Activated CD8-positive, alpha-beta memory T cell treated with anti-CD3 and anti-CD28 coated beads, Interleukin-2, amount 10 ng/mL, durations not matched to agents 7 days and 5 days (primary cell): ENCODE results near the gene NDFIP2. TPM values are rescaled to one million over a fixed set of nuclear protein-coding genes. Genes with fewer than 3 reads are reported as not detected.

Experiments used
- ATAC-seq: fragments of 150-1000 bp; cut with Tn5 transposase; one replicate; pipeline ENCODE4 v1.10.0; 2021; ENCODE audit warnings: moderate library complexity
- CTCF ChIA-PET: fragments of 350-600 bp; sonication (Branson Sonifier 250); formaldehyde crosslinking; loops from one replicate; lab custom pipeline; 2021; ENCODE audit warnings: antibody characterized with exemption; lab: Charles Lee
- DNase-seq: peaks from one replicate; pipeline ENCODE4 v3.0.0-alpha.2; 2020
- H3K27ac Mint-ChIP-seq: one replicate; pipeline ENCODE4 v1.8.0; 2021; ENCODE audit warnings: mild to moderate bottlenecking, mixed read lengths
- H3K27me3 Mint-ChIP-seq: one replicate; pipeline ENCODE4 v1.8.0; 2021; ENCODE audit warnings: mixed read lengths
- H3K36me3 Mint-ChIP-seq: one replicate; pipeline ENCODE4 v1.8.0; 2021; ENCODE audit warnings: mild to moderate bottlenecking, mixed read lengths
- H3K4me1 Mint-ChIP-seq: one replicate; pipeline ENCODE4 v1.8.0; 2021; ENCODE audit warnings: mixed read lengths
- H3K4me3 Mint-ChIP-seq: one replicate; pipeline ENCODE4 v1.8.0; 2021; ENCODE audit warnings: mild to moderate bottlenecking, moderate library complexity, mixed read lengths
- H3K9me3 Mint-ChIP-seq: one replicate; pipeline ENCODE4 v1.8.0; 2022; ENCODE audit warnings: low read depth, mixed read lengths
- total RNA-seq, 2 experiments: library from RNA; stranded (reverse); gene quantifications; one replicate each; pipeline ENCODE4 v1.2.3, GENCODE V29; 2021

The NDFIP2 gene
- total RNA-seq, 2 experiments from 2014 or later: 50.8 to 124 TPM

- ATAC-seq (no peak), DNase-seq (no peak)
- Mint-ChIP-seq H3K4me1 (peaks cover 42% of the 10 kb centered on the region), H3K9me3 (no peaks in the 10 kb centered on the region), H3K27ac (no peak overlapping the region), H3K36me3 (peaks cover 41% of the 10 kb centered on the region), H3K4me3 (no peak overlapping the region), H3K27me3 (no peaks in the 10 kb centered on the region)
- CTCF ChIA-PET: interaction anchor here (2.0 kb wide), 1 partner anchor 11 kb away, joined by 4 read pairs; no protein-coding TSS in a partner anchor
Measured at GRCh38 chr13:79530270-79530669, 49.3 kb downstream of the NDFIP2 start.

GRCh38 chr13:79531542-79532254, 50.7 kb downstream of the NDFIP2 start:
- Mint-ChIP-seq H3K4me3 (peak overlapping the region; percentile 10), H3K27ac (no peak overlapping the region), H3K4me1 (peaks cover 46% of the 10 kb centered on the region), H3K9me3 (no peaks in the 10 kb centered on the region), H3K27me3 (no peaks in the 10 kb centered on the region), H3K36me3 (peaks cover 48% of the 10 kb centered on the region)
- CTCF ChIA-PET: interaction anchor here (0.9 to 1.2 kb wide), 4 partner anchors 9 to 108 kb away, joined by 3 to 4 read pairs (median 3); no protein-coding TSS in a partner anchor
- DNase-seq: no peak
- no peak for ATAC-seq

GRCh38 chr13:79532576-79532975, 51.6 kb downstream of the NDFIP2 start:
- H3K9me3 Mint-ChIP-seq: no peaks in the 10 kb centered on the region
- no peak for DNase-seq
- ATAC-seq: no peak
- CTCF ChIA-PET: interaction anchor here (1.2 kb wide), 1 partner anchor 109 kb away, joined by 4 read pairs; no protein-coding TSS in a partner anchor
- H3K4me3 Mint-ChIP-seq: no peak overlapping the region
- no peak overlapping the region for H3K27ac Mint-ChIP-seq
- peaks cover 52% of the 10 kb centered on the region for H3K36me3 Mint-ChIP-seq
- no peaks in the 10 kb centered on the region for H3K27me3 Mint-ChIP-seq
- H3K4me1 Mint-ChIP-seq: peaks cover 46% of the 10 kb centered on the region

GRCh38 chr13:79533781-79534400, 52.9 kb downstream of the NDFIP2 start:
- Mint-ChIP-seq H3K36me3 (peaks cover 55% of the 10 kb centered on the region), H3K4me3 (no peak overlapping the region), H3K27ac (no peak overlapping the region), H3K4me1 (peaks cover 45% of the 10 kb centered on the region), H3K9me3 (no peaks in the 10 kb centered on the region), H3K27me3 (no peaks in the 10 kb centered on the region)
- CTCF ChIA-PET: interaction anchor here (1.2 to 2.3 kb wide), 2 partner anchors 110 kb away, joined by 4 to 25 read pairs; no protein-coding TSS in a partner anchor
- ATAC-seq: no peak
- no peak for DNase-seq

- peaks cover 54% of the 10 kb centered on the region for H3K36me3 Mint-ChIP-seq
- CTCF ChIA-PET: interaction anchor here (1.4 to 2.3 kb wide), 3 partner anchors 9 to 111 kb away, joined by 3 to 25 read pairs (median 5); no protein-coding TSS in a partner anchor
Measured at GRCh38 chr13:79534596-79534995, 53.6 kb downstream of the NDFIP2 start.

DNA sequence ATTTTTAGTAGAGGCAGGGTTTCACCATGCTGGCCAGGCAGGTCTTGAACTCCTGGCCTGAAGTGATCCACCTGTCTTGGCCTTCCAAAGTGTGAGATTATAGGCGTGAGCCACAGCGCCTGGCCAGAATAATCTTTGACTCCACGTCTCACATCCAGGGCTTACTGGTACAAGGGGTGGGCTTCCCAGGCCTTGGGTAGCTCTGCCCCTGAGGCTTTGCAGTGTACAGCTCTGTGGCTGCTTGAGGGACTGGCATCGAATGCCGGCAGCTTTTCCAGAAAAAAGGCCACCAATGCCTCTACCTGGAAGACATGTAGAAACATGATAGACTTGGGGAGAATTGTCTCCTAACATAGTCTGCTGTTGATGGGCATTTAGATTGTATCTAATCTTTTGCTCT, 57.8 kb downstream of the NDFIP2 start:
- H3K4me1 Mint-ChIP-seq: peaks cover 22% of the 10 kb centered on the region
- peaks cover 45% of the 10 kb centered on the region for H3K36me3 Mint-ChIP-seq
- H3K27ac Mint-ChIP-seq: no peak overlapping the region
- ATAC-seq (no peak), DNase-seq (no peak)
- no peaks in the 10 kb centered on the region for H3K9me3 Mint-ChIP-seq
- CTCF ChIA-PET: interaction anchor here (0.8 to 5.5 kb wide), 2 partner anchors 53 to 113 kb away, joined by 3 to 129 read pairs; no protein-coding TSS in a partner anchor
- H3K4me3 Mint-ChIP-seq: no peak overlapping the region
- H3K27me3 Mint-ChIP-seq: no peaks in the 10 kb centered on the region

More at GRCh38 chr13:79534596-79534995, 53.6 kb downstream of the NDFIP2 start:
- Mint-ChIP-seq H3K9me3 (no peaks in the 10 kb centered on the region), H3K4me3 (no peak overlapping the region), H3K4me1 (peaks cover 43% of the 10 kb centered on the region), H3K27ac (no peak overlapping the region), H3K27me3 (no peaks in the 10 kb centered on the region)
- DNase-seq (no peak), ATAC-seq (no peak)

DNA sequence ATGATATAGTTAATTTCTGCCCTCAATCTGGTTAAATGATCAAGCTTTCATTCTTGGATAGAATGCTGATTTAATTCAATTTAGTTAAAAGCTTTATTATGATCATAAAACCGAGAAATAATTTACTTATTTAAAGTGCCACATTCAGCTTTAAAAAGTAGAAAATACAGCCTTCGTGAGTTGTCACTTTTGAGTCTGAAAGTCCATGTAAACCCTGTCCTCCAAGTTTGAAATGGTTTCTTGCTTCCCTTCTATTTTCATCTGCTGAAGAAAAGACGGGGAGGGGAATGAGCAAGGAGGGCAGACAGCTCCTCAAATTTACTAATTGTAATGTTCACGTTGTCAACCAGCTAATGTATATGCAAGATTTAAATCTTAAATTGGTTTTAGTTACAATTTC, 59.5 kb downstream of the NDFIP2 start:
- no peak overlapping the region for H3K27ac Mint-ChIP-seq
- no peaks in the 10 kb centered on the region for H3K27me3 Mint-ChIP-seq
- DNase-seq (no peak), ATAC-seq (no peak)
- no peak overlapping the region for H3K4me3 Mint-ChIP-seq
- no peaks in the 10 kb centered on the region for H3K9me3 Mint-ChIP-seq
- peaks cover 11% of the 10 kb centered on the region for H3K4me1 Mint-ChIP-seq
- peaks cover 30% of the 10 kb centered on the region for H3K36me3 Mint-ChIP-seq
- CTCF ChIA-PET: interaction anchor here (1.1 to 5.5 kb wide), 14 partner anchors 9 to 165 kb away, joined by 3 to 129 read pairs (median 4); partner anchors contain the start of gene NDFIP2

DNA sequence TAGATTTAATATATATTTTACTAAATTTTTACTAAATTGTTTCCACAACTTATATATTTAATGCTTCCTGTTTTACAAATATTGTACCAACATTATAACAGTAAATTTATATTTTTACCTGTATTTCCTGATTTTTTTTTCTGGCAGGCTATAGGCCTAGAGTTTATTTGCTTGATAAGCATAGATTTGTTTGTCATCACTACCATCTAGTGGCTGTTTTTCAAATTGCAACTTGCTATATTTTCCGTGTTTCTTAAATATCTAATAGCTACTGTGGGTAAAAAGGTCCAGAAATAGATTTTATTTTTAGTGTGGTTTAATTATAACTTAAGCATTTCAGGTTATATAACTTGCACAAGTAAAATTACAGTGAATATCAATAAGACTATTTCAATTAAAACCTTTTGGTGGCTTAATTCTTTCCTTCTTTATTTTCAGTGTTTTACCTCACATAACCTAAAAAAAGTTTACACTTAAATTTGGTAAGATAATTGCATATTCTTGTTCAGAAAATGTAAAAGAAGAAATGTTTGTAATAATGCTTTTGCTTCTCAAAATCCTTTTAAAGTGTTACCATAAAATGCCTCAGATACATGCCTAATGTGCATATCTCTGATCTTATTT, 60.6 kb downstream of the NDFIP2 start:
- Mint-ChIP-seq H3K9me3 (no peaks in the 10 kb centered on the region), H3K4me3 (no peak overlapping the region), H3K36me3 (peaks cover 29% of the 10 kb centered on the region), H3K4me1 (peaks cover 9% of the 10 kb centered on the region), H3K27ac (no peak overlapping the region), H3K27me3 (no peaks in the 10 kb centered on the region)
- DNase-seq (no peak), ATAC-seq (peak; percentile 45)
- CTCF ChIA-PET: interaction anchor here (0.6 to 5.5 kb wide), 18 partner anchors 12 to 346 kb away, joined by 3 to 129 read pairs (median 4); partner anchors contain the start of gene NDFIP2

DNA sequence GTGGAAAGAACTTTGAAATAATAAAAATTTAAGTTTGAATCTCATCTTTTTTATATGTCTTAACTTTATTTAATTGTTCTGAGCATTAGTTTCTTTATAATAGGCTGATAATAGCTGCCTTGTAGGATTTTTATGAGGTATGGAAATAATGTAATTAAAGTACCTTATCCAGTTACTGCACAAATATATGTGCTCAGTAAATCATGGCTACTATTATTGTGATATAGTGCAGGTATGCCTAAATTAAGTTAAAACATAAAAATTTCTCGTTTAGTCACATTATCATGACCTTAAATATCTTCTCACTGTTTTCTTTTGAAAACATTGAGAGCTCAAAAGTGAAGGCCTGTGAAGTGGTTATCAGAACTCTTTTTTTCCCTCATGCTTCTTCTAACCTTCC, 62.9 kb downstream of the NDFIP2 start:
- peaks cover 17% of the 10 kb centered on the region for H3K36me3 Mint-ChIP-seq
- DNase-seq (no peak), ATAC-seq (no peak)
- H3K4me1 Mint-ChIP-seq: peaks cover 13% of the 10 kb centered on the region
- no peak overlapping the region for H3K4me3 Mint-ChIP-seq
- CTCF ChIA-PET: interaction anchor here (0.9 to 3.6 kb wide), 8 partner anchors 9 to 153 kb away, joined by 3 to 63 read pairs (median 4); partner anchors contain the start of genes NDFIP2 and RBM26
- no peak overlapping the region for H3K27ac Mint-ChIP-seq
- no peaks in the 10 kb centered on the region for H3K27me3 Mint-ChIP-seq
- H3K9me3 Mint-ChIP-seq: no peaks in the 10 kb centered on the region

DNA sequence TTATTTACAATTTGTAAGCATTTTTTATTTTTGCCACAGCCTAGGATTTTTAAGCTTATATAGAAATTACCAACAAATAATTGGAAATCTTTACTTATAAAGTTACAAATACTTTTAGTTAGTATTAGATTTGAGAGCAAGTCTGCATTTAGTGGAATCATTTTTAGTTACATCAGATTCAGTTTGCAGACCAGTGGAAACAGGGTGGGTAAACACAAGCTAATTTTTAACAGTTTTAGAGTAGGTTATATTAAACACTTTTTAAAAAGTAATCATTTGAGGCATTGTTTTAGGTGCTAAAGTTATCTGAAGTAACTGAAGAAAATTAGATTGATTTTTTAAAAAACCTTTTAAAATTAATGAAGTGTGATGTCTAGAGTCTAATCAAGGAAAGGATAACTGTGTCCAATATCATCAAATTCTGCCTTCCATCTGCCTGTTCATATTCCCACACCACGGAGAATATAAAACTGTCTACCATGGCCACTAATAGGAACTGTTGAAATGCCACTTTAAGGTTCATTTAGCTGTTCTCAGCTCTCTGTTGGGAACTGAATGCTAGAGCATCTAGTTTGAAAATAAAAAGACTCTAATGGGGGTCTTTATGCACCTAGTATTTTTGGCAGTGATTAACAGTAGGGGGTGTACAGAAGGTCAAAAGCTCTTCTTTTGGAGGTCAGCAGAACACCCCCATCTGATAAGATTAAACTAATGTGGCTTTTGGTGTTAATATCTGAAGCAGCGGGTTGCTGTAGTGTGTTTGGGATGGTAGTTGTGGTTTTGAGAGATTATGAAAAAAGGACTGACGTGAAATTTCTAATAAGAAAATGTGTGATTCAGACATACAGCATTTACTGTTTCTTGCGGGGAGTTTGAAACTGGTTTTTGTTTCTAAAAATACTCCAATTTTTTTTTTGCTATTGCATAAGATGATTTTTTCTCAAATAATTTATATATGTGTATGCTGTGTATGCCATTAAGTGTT, 66.5 kb downstream of the NDFIP2 start:
- Mint-ChIP-seq H3K4me3 (no peak overlapping the region), H3K36me3 (peaks cover 13% of the 10 kb centered on the region), H3K9me3 (no peaks in the 10 kb centered on the region), H3K27me3 (no peaks in the 10 kb centered on the region), H3K27ac (no peak overlapping the region), H3K4me1 (peaks cover 5% of the 10 kb centered on the region)
- CTCF ChIA-PET: interaction anchor here (1.1 kb wide), 1 partner anchor 25 kb away, joined by 4 read pairs; no protein-coding TSS in a partner anchor
- DNase-seq (no peak), ATAC-seq (no peak)

- H3K27ac Mint-ChIP-seq: no peak overlapping the region
- H3K27me3 Mint-ChIP-seq: no peaks in the 10 kb centered on the region
- ATAC-seq: no peak
- no peak for DNase-seq
- CTCF ChIA-PET: no interaction called here
- H3K4me1 Mint-ChIP-seq: peaks cover 5% of the 10 kb centered on the region
- peaks cover 11% of the 10 kb centered on the region for H3K36me3 Mint-ChIP-seq
- H3K4me3 Mint-ChIP-seq: no peak overlapping the region
- H3K9me3 Mint-ChIP-seq: no peaks in the 10 kb centered on the region
Measured at GRCh38 chr13:79548902-79549301, 67.9 kb downstream of the NDFIP2 start.
